NOMO-1 treated with DMSO at 0.1 percent for 48 hours (cell line): ENCODE results near the gene NCR1.
"Not testable (repeated sequence)": the region's sequence is repeated elsewhere in the genome, so short reads cannot be mapped to it uniquely, and the experiment has no call there.

Experiments used
- DNase-seq: peaks from one replicate; lab custom pipeline; 2025; ENCODE audit not compliant: unreplicated experiment; lab: John Stamatoyannopoulos, UW

The NCR1 gene, protein sequence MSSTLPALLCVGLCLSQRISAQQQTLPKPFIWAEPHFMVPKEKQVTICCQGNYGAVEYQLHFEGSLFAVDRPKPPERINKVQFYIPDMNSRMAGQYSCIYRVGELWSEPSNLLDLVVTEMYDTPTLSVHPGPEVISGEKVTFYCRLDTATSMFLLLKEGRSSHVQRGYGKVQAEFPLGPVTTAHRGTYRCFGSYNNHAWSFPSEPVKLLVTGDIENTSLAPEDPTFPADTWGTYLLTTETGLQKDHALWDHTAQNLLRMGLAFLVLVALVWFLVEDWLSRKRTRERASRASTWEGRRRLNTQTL

GRCh38 chr19:54905803-54906511, at the start of gene NCR1:
NCR1 (plus strand) TSS chr19:54906148; CDS start chr19:54906188, 40 bp downstream.
- peak; percentile 19 for DNase-seq

- DNase-seq: not testable (repeated sequence)
Observed at GRCh38 chr19:54858476-54858875, 47.5 kb upstream of the NCR1 start.

GRCh38 chr19:54859421-54859820, 46.5 kb upstream of the NCR1 start:
- DNase-seq: peak; percentile 71

DNA sequence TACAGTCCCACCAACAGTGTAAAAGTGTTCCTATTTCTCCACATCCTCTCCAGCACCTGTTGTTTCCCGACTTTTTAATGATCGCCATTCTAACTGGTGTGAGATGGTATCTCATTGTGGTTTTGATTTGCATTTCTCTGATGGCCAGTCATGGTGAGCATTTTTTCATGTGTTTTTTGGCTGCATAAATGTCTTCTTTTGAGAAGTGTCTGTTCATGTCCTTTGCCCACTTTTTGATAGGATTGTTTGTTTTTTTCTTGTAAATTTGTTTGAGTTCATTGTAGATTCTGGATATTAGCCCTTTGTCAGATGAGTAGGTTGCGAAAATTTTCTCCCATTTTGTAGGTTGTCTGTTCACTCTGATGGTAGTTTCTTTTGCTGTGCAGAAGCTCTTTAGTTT, 42.5 kb upstream of the NCR1 start:
- not testable (repeated sequence) for DNase-seq

- peak; percentile 65 for DNase-seq
Observed at GRCh38 chr19:54871696-54872095, 34.3 kb upstream of the NCR1 start.

DNA sequence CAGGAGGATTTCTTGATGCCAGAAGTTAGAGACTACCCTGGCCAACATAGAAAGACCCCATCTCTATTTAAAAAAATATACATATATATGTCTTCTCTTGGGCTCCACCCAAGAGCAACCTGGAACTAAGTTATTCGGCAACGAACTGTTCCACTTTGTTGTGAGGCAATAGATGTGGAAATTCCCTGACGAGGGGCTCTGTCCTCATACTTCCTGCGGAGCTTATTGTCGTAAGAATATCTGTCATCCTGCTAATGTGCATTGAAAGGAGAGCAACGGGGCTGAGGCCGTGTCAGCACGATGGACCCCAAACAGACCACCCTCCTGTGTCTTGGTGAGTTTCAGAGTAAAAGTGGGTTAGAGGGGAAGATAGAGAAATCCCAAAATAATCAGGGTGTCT, 32.0 kb upstream of the NCR1 start, which contains the start of gene FCAR:
Gene FCAR, plus strand, starts transcription at position 246 of the 400 bp plus-strand sequence. Its CDS starts 55 bp downstream, at position 301.
- DNase-seq: peak; percentile 84

- DNase-seq: peak; percentile 90
Observed at GRCh38 chr19:54875506-54875905, 30.4 kb upstream of the NCR1 start.

- DNase-seq: peak; percentile 31
Observed at GRCh38 chr19:54877471-54877870, 28.5 kb upstream of the NCR1 start.

DNA sequence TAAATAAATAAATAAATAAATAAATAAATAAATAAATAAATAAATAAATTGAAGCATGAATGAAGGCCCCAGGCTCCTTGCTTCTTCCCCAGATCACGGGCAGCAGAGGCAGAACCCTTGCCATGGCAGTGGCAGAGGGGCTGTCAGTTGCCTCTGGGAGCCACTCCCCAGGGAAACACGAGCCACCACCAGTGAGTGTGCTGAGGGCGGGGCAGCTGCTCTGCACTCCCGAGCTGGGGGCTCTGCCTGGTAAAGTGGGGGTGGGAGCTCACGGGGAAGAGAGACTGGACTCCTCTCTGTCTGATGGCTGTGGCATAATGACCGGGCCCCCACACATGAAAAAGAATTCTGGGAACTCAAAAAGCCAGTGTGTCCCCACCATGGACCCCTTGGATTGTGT, 24.1 kb upstream of the NCR1 start:
- DNase-seq: no peak

GRCh38 chr19:54882758-54883157, 23.2 kb upstream of the NCR1 start:
- peak; percentile 12 for DNase-seq

DNA sequence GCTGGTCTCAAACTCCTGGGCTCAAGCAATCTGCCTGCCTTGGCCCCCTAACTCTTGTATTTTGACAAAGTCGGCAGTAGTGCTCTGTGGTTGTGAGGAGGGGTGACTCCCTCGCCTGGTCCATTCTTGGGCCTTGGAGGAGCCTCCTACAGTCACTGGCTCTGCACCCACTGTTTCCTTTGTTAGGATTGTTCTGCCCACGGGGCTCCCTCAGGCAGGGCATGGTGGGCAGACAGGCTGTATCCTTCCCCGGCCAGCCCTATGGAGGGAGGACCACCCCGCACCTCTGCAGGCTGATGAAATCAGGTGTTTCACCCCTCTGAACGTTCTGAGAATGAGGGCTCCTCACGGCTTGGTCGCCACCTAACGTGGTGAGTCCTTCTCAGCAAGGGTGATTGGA, 22.7 kb upstream of the NCR1 start:
- DNase-seq: no peak

- DNase-seq: no peak
Observed at GRCh38 chr19:54888239-54888638, 17.7 kb upstream of the NCR1 start.

GRCh38 chr19:54889566-54889965, 16.4 kb upstream of the NCR1 start:
- no peak for DNase-seq

- DNase-seq: no peak
Observed at GRCh38 chr19:54893406-54893805, 12.5 kb upstream of the NCR1 start.

DNA sequence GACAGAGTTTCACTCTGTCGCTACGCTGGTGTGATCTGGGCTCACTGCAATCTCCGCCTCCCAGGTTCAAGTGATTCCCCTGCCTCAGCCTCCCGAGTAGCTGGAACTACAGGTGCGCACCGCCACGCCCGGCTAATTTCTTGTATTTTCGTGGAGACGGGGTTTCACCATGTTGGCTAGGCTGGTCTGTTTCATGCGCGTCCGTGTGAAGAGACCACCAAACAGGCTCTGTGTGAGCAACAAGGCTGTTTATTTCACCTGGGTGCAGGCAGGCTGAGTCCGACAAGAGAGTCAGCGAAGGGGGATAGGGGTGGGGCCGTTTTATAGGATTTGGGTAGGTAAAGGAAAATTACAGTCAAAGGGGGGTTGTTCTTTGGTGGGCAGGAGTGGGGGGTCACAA, 11.8 kb upstream of the NCR1 start:
- DNase-seq: not testable (repeated sequence)

DNA sequence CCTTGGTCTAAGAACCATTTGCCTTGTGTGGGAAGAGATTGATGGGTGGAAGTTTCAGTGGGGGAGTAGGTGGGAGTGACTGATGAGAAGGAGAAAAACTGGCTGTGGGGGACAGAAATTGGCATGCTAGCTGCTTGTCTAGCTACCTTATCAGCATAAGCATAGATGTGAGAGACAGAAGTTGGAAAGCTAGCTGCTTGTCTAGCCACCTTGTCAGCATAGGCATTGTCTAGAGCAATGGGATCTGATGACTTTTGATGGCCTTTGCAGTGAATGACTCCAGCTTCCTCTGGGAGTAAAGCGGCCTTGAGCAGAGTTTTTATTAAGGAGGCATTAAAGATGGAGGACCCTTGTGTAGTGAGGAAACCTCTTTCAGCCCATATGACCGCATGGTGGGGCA, 9.9 kb upstream of the NCR1 start:
- DNase-seq: no peak

GRCh38 chr19:54898685-54899084, 7.3 kb upstream of the NCR1 start:
- DNase-seq: not testable (repeated sequence)

- DNase-seq: not testable (repeated sequence)
Observed at GRCh38 chr19:54899646-54900045, 6.3 kb upstream of the NCR1 start.

DNA sequence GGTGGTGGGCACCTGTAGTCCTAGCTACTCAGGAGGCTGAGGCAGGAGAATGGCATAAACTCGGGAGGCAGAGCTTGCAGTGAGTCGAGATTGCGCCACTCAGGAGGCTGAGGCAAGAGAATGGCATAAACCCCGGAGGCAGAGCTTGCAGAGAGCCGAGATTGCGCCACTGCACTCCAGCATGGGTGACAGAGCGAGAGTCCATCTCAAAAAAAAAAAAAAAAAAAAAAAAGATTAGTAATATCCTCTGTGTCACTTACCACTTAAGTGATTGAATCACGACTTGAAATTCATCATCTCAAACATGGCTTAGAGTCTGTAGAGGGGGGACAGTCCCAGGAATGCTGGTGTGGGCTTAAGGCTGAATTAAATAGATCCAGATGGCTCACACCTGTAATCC, 4.8 kb upstream of the NCR1 start:
- DNase-seq: peak; percentile 88

DNA sequence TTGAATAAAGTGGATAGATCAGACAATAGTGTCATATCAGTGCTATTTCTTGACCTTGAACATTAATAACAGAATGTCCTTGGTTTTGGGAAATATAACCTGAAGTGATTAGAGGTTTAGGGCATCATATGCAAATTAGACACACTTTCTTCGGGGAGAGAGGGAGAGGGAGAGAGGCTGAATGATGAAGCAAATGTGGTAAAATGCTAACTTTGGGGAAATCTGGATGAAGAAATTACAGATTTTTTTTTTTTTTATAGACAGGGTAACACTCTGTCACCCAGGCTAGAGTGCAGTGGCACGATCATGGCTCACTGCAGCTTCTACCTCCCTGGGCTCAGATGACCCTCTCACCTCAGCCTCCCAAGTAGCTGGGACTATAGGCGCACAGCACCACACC, 3.9 kb upstream of the NCR1 start:
- no peak for DNase-seq

DNA sequence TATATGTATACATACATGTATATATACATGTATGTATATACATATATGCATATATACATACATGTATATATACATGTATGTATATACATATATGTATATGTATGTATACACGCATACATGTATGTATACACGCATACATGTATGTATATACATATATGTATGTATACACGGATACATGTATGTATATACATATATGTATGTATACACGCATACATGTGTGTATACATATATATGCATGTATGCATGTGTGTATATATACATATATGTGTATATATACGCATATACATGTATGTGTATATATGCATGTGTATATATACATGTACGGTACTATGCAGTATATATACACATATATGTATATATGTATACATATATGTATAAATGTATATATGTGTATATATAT, 2.6 kb upstream of the NCR1 start:
- no peak for DNase-seq

DNA sequence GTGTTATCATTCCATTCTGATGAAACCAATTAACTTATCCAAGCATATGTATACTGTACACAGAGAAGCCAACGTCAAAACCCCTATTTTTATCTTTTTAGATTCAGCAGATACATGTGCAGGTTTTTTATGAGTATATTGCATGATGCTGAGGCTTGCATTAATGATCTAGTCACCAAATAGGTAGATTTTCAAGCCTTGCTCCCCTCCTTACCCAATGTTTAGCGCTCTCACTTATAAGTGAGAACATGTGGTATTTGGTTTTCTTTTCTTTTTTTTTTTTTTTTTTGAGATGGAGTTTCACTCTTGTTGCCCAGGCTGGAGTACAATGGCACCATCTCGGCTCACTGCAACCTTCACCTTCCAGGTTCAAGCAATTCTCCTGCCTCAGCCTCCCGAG, 1.7 kb upstream of the NCR1 start:
- DNase-seq: not testable (repeated sequence)
